Nephron (organoid): Measurements from ENCODE around the gene TELO2.

Source experiments
- H3K27ac Mint-ChIP-seq, 3 experiments: 2 replicates each; pipeline ENCODE4 v1.8.0; 2020; ENCODE audit warnings: mixed read lengths in 3 of 3, mild to moderate bottlenecking in 2 of 3, moderate library complexity in 1 of 3
- H3K27me3 Mint-ChIP-seq: 2 replicates; pipeline ENCODE4 v1.8.0; 2021; ENCODE audit warnings: low read depth, mild to moderate bottlenecking, moderate library complexity, mixed read lengths
- H3K36me3 Mint-ChIP-seq: 2 replicates; pipeline ENCODE4 v1.8.0; 2020; ENCODE audit warnings: low read depth, mixed read lengths
- H3K4me1 Mint-ChIP-seq: 2 replicates; pipeline ENCODE4 v1.8.0; 2020; ENCODE audit warnings: mixed read lengths
- H3K4me3 Mint-ChIP-seq, 3 experiments: 2 replicates each; pipeline ENCODE4 v1.8.0; 2020; ENCODE audit warnings: mild to moderate bottlenecking in 3 of 3, mixed read lengths in 3 of 3, moderate library complexity in 2 of 3
- H3K9me3 Mint-ChIP-seq: 2 replicates; pipeline ENCODE4 v1.8.0; 2020; ENCODE audit warnings: mixed read lengths
- CTCF ChIP-seq, 3 experiments: fragments of 200-600 bp; sonication (generic); IDR thresholded peaks; one replicate each; pipeline ENCODE4 v1.5.0; 2021; ENCODE audit warnings: antibody characterized with exemption in 3 of 3; ENCODE audit not compliant: unreplicated experiment in 3 of 3

The TELO2 gene

GRCh38 chr16:1486551-1487390, 6.4 kb upstream of the TELO2 start:
- H3K27me3 Mint-ChIP-seq, result peaks cover 23% of the 10 kb centered on the region
- no peaks in the 10 kb centered on the region for H3K9me3 Mint-ChIP-seq
- no peaks in the 10 kb centered on the region for H3K4me1 Mint-ChIP-seq
- TF ChIP-seq CTCF (IDR thresholded peaks at IDR 0.05; ENCODE audit: unreplicated experiment in 3 of 3), result no peak
- no peak overlapping the region for H3K27ac Mint-ChIP-seq
- H3K36me3 Mint-ChIP-seq, result no peaks in the 10 kb centered on the region
- H3K4me3 Mint-ChIP-seq, result no peak overlapping the region

GRCh38 chr16:1487395-1488053, 5.6 kb upstream of the TELO2 start:
- Mint-ChIP-seq H3K27me3 (peaks cover 25% of the 10 kb centered on the region), H3K9me3 (no peaks in the 10 kb centered on the region), H3K36me3 (no peaks in the 10 kb centered on the region), H3K27ac (no peak overlapping the region), H3K4me3 (no peak overlapping the region), H3K4me1 (peaks cover 1% of the 10 kb centered on the region)
- TF ChIP-seq CTCF (IDR thresholded peaks at IDR 0.05; ENCODE audit: unreplicated experiment in 3 of 3), result no peak

GRCh38 chr16:1488054-1488601, 5.0 kb upstream of the TELO2 start:
- TF ChIP-seq CTCF (IDR thresholded peaks at IDR 0.05; ENCODE audit: unreplicated experiment in 3 of 3), result no peak
- Mint-ChIP-seq H3K9me3 (no peaks in the 10 kb centered on the region), H3K36me3 (no peaks in the 10 kb centered on the region), H3K4me3 (no peak overlapping the region), H3K4me1 (peaks cover 7% of the 10 kb centered on the region), H3K27me3 (peaks cover 19% of the 10 kb centered on the region), H3K27ac (no peak overlapping the region)

GRCh38 chr16:1488619-1489018, 4.5 kb upstream of the TELO2 start, which contains the start of gene PTX4:
Gene PTX4 (minus strand): TSS chr16:1488944. CDS start chr16:1488909, 35 bp downstream.
- Mint-ChIP-seq H3K4me1 (peaks cover 7% of the 10 kb centered on the region), H3K27ac (no peak within 1 kb of the TSS), H3K9me3 (no peaks in the 10 kb centered on the region), H3K36me3 (no peaks in the 10 kb centered on the region), H3K27me3 (peaks cover 18% of the 10 kb centered on the region), H3K4me3 (no peak within 1 kb of the TSS)
- no peak for TF ChIP-seq CTCF (IDR thresholded peaks at IDR 0.05; ENCODE audit: unreplicated experiment in 3 of 3)

- Mint-ChIP-seq H3K36me3 (no peaks in the 10 kb centered on the region), H3K4me1 (peaks cover 7% of the 10 kb centered on the region), H3K27me3 (peaks cover 13% of the 10 kb centered on the region), H3K4me3 (no peak overlapping the region), H3K27ac (no peak overlapping the region), H3K9me3 (no peaks in the 10 kb centered on the region)
- TF ChIP-seq CTCF (IDR thresholded peaks at IDR 0.05; ENCODE audit: unreplicated experiment in 3 of 3), result no peak
Measured at GRCh38 chr16:1489077-1489476, 4.1 kb upstream of the TELO2 start.
